HL-60 (cell line): ENCODE results near the gene POLD2.

Experiments
- DNase-seq, 2 experiments: peaks; one replicate each; pipeline ENCODE4 v3.0.0-alpha.2; 2010 to 2020; ENCODE audit warnings: low read depth in 1 of 2, low spot score in 1 of 2
- H3K27ac ChIP-seq: fragments of 250-450 bp; sonication (Bioruptor Pico); replicated peaks from 2 replicates; pipeline ENCODE4 v1.5.1; 2020; ENCODE audit warnings: mild to moderate bottlenecking, moderate library complexity
- H3K27me3 ChIP-seq: fragments of 250-450 bp; sonication (Bioruptor Pico); 2 replicates; pipeline ENCODE4 v1.5.1; 2021; ENCODE audit warnings: mild to moderate bottlenecking, moderate library complexity; ENCODE audit not compliant: insufficient read depth, poor library complexity, severe bottlenecking
- H3K4me3 ChIP-seq: replicated peaks from 2 replicates; pipeline ENCODE4 v1.5.1; 2011; ENCODE audit warnings: mild to moderate bottlenecking, control low read depth, low read length; ENCODE audit not compliant: insufficient read depth
- CTCF ChIP-seq: IDR thresholded peaks from one replicate; pipeline ENCODE4 v1.5.1; 2011; ENCODE audit warnings: low read length, control low read depth, inconsistent platforms; ENCODE audit not compliant: insufficient read depth
- GABPA ChIP-seq: IDR thresholded peaks from 2 replicates; pipeline ENCODE4 v1.6.1; 2012; ENCODE audit warnings: low read depth
- POLR2AphosphoS5 ChIP-seq: IDR thresholded peaks from 2 replicates; pipeline ENCODE4 v1.6.1; 2012; ENCODE audit warnings: low read depth
- REST ChIP-seq: IDR thresholded peaks from 2 replicates; pipeline ENCODE4 v1.6.1; 2012; ENCODE audit warnings: low read depth; ENCODE audit not compliant: insufficient replicate concordance
- SPI1 ChIP-seq: IDR thresholded peaks from 2 replicates; pipeline ENCODE4 v1.6.1; 2012; ENCODE audit warnings: low read depth, mild to moderate bottlenecking, borderline replicate concordance

Gene POLD2

GRCh38 chr7:44116087-44116788 is 7.1 kb downstream of the POLD2 start:
- DNase-seq = no peak
- TF ChIP-seq GABPA (no peak), SPI1 (no peak), CTCF (no peak)
- no peak overlapping the region for H3K4me3 ChIP-seq
- H3K27ac ChIP-seq = no peak overlapping the region
- H3K27me3 ChIP-seq = no peaks in the 10 kb centered on the region

GRCh38 chr7:44114586-44115310 is 8.6 kb downstream of the POLD2 start:
- DNase-seq = no peak
- H3K27ac ChIP-seq = no peak overlapping the region
- no peaks in the 10 kb centered on the region for H3K27me3 ChIP-seq
- TF ChIP-seq POLR2AphosphoS5 (no peak), REST (no peak), GABPA (no peak), SPI1 (no peak), CTCF (no peak)
- no peak overlapping the region for H3K4me3 ChIP-seq

- H3K27ac ChIP-seq = no peak overlapping the region
- no peak overlapping the region for H3K4me3 ChIP-seq
- peak; percentile 36; the same call in 1 of the 2 replicates for TF ChIP-seq POLR2AphosphoS5
- no peak for TF ChIP-seq CTCF
- no peak for DNase-seq
- H3K27me3 ChIP-seq = no peaks in the 10 kb centered on the region
Measured at GRCh38 chr7:44113764-44114354, 9.5 kb downstream of the POLD2 start.

GRCh38 chr7:44112997-44113763 is 10.2 kb downstream of the POLD2 start:
- TF ChIP-seq POLR2AphosphoS5 = peak; percentile 40; the same call in 1 of the 2 replicates
- no peak for TF ChIP-seq SPI1
- no peak for TF ChIP-seq GABPA
- TF ChIP-seq REST = no peak
- H3K4me3 ChIP-seq = no peak overlapping the region
- no peaks in the 10 kb centered on the region for H3K27me3 ChIP-seq
- H3K27ac ChIP-seq = no peak overlapping the region
- no peak for DNase-seq
